ENCODE results near the gene KCNK5.

Gene KCNK5

GRCh38 chr6:39256294-39256940 lies 27.1 kb upstream of the KCNK5 start:
- H3K27ac ChIP-seq: no peak overlapping the region
- TF ChIP-seq ZFX (IDR thresholded peaks at IDR 0.05; ENCODE audit: borderline replicate concordance): no peak
- TF ChIP-seq CTCF (IDR thresholded peaks at IDR 0.05): no peak

- no peak for TF ChIP-seq ZFX (IDR thresholded peaks at IDR 0.05; ENCODE audit: borderline replicate concordance)
- TF ChIP-seq CTCF (IDR thresholded peaks at IDR 0.05): no peak
- no peak overlapping the region for H3K27ac ChIP-seq
Measured at GRCh38 chr6:39254999-39255535, 25.8 kb upstream of the KCNK5 start.

GRCh38 chr6:39251406-39251805 lies 22.1 kb upstream of the KCNK5 start:
- no peak overlapping the region for H3K27ac ChIP-seq
- no peak for TF ChIP-seq CTCF (IDR thresholded peaks at IDR 0.05)
- no peak for TF ChIP-seq ZFX (IDR thresholded peaks at IDR 0.05; ENCODE audit: borderline replicate concordance)

- TF ChIP-seq ZFX (IDR thresholded peaks at IDR 0.05; ENCODE audit: borderline replicate concordance): no peak
- TF ChIP-seq CTCF (IDR thresholded peaks at IDR 0.05): no peak
Measured at GRCh38 chr6:39250507-39250906, 21.2 kb upstream of the KCNK5 start.

GRCh38 chr6:39249278-39249677 lies 20.0 kb upstream of the KCNK5 start:
- H3K27ac ChIP-seq: no peak overlapping the region
- no peak for TF ChIP-seq ZFX (IDR thresholded peaks at IDR 0.05; ENCODE audit: borderline replicate concordance)
- TF ChIP-seq CTCF (IDR thresholded peaks at IDR 0.05): no peak

More at GRCh38 chr6:39250507-39250906, 21.2 kb upstream of the KCNK5 start:
- no peak overlapping the region for H3K27ac ChIP-seq

GRCh38 chr6:39247667-39248194 lies 18.5 kb upstream of the KCNK5 start:
- no peak overlapping the region for H3K27ac ChIP-seq
- TF ChIP-seq CTCF (IDR thresholded peaks at IDR 0.05): no peak
- no peak for TF ChIP-seq ZFX (IDR thresholded peaks at IDR 0.05; ENCODE audit: borderline replicate concordance)

GRCh38 chr6:39243809-39244208 lies 14.5 kb upstream of the KCNK5 start:
- H3K27ac ChIP-seq: no peak overlapping the region
- TF ChIP-seq CTCF (IDR thresholded peaks at IDR 0.05) (no peak), ZFX (IDR thresholded peaks at IDR 0.05; ENCODE audit: borderline replicate concordance) (no peak)
